Measurements from ENCODE around the gene COX4I2.
"Not testable (repeated sequence)": the region's sequence is repeated elsewhere in the genome, so short reads cannot be mapped to it uniquely, and the experiment has no call there.

The COX4I2 gene

DNA sequence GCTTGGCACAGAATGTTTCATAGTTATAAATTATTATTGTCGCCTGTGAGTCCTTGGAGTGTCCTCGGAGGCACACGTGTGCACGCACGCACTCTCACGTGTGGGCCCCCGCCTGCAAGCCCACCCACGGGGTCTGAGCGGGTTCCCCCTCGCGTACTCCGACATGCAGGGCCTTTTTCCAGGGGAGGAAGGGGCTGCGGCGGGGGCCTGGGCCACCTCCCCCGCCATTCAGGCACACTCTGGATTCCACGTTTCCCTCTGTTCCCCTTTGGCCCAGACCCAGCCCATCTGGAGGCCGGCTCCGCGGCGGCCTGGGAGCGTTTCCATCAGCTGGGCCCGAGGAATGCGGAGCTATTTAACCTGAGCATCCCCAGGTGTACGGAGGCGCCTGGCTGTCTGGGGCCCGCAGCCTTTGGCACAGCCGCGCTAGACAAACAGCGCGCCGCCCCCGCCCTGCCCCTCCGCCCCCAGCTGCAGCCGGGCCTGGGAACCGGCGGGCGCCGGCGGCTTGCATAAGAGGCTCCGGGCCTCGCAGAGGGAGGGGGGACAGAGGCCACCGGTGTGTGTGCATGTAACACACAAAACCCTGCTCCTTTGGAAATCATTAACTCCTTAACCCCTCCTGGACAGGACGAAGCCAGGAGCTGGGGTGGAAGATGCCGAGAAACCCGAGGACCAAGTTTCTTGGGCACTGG lies 29.3 kb upstream of the COX4I2 start:
- no peak for FAIRE-seq

- FAIRE-seq: not testable (repeated sequence)
These were observed 25.5 kb upstream of the COX4I2 start for GRCh38 chr20:31612271-31612640.

DNA sequence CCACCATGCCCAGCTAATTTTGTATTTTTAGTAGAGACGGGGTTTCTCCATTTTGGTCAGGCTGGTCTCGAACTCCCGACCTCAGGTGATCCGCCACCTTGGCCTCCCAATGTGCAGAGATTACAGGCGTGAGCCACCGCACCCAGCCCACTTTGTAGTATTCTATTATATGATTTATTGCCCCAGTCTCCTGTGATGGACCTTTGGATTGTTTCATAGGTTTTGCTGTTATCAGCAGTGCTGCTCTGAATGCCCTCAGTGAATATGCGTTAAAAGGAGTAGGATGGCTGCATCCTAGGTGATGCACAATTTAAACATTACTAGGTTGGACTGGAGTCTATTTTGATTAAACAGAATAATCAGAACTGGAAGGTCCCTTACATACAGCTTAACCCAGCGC lies 22.3 kb upstream of the COX4I2 start:
- FAIRE-seq: no peak

DNA sequence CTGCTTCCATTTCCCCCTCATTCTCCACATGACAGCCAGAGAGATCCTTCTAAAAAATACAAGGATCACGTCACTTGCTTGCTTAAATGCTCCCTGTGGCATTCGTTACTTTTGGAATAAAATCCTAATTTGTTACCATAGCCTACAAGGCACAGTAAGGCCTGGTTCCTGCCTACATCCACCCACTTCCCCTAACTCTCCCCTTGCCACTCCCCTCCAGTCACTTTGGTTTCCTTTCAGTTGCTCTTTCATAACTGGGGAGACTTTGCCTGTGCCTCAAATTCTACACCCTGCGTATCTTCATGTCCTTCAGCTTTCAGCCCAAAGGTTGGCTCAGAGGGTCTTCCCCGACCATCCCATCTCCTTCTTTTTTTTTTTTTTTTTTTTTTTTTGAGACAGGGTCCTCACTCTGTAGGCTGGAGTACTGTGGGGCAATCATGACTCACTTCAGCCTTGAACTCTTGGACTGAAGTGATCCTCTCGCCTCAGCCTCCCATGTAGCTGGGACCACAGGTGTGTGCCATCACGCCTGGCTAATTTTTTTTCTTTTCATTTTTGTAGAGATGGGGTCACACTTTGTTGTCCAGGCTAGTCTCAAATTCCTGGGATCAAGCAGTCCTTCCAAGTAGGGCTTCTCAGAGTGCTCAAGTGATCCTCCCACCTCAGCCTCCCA lies 20.1 kb upstream of the COX4I2 start:
- no peak for FAIRE-seq

DNA sequence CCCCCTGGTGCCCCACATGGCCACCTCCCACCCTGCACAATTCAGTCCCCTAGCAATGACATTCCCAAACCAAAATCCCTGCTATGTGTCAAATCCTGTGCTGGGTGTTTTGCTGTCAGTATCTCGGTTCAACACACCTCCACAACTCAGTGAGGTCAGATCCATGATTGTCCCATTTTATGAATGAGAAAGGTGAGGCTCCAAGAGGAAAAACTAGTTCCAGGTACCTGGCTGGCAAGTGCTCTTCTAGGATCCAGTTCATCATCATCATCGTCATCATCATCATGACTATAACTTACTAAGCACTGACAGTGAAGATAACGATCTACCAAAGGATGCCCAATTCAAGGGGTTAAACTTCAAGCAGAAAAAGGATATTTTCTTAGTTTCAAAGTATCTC lies 17.5 kb upstream of the COX4I2 start:
- no peak for FAIRE-seq

GRCh38 chr20:31623123-31623505 lies 14.6 kb upstream of the COX4I2 start:
- FAIRE-seq: not testable (repeated sequence)

DNA sequence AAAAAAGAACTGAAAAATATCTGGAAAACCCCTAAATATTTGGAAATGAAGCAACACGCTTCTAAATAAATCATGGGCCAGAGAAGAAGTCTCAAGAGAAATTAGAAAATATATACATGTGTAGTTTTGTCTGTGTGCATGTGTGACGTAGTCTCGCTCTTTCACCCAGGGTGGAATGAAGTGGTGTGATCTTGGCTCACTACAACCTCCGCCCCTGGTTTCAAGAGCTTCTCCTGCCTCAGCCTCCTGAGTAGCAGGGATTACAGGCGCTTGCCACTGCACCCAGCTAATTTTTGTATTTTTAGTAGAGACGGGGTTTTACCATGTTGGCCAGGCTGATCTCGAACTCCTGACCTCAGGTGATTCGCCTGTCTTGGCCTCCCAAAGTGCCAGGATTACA lies 11.2 kb upstream of the COX4I2 start:
- not testable (repeated sequence) for FAIRE-seq

GRCh38 chr20:31628057-31628456 lies 9.7 kb upstream of the COX4I2 start:
- not testable (repeated sequence) for FAIRE-seq

DNA sequence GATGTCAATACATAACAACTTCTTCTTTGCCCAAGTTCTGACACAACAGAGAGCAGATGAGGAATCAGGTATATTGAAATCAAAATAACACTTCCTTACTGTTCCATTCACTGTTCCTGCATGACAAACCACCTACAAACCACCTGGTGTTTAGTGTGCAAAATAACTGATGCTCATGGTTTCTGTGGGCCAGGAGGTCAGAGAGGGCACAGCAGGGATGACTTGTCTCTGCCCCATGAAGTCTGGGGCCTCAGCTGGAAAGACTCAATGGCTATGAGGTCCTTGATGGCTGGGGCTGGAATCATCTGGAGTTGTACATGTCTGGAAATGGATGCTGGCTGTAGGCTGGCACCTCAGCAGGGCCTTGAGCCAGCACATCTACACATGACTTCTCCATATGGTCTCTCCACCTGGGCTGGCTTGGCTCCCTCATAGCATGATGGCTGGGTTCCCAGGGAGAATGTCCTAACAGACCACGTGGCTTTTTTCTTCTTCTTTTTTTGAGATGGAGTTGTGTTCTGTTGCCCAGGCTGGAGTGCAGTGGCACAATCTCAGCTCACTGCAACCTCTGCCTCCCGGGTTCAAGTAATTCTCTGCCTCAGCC lies 7.4 kb upstream of the COX4I2 start:
- FAIRE-seq: no peak

DNA sequence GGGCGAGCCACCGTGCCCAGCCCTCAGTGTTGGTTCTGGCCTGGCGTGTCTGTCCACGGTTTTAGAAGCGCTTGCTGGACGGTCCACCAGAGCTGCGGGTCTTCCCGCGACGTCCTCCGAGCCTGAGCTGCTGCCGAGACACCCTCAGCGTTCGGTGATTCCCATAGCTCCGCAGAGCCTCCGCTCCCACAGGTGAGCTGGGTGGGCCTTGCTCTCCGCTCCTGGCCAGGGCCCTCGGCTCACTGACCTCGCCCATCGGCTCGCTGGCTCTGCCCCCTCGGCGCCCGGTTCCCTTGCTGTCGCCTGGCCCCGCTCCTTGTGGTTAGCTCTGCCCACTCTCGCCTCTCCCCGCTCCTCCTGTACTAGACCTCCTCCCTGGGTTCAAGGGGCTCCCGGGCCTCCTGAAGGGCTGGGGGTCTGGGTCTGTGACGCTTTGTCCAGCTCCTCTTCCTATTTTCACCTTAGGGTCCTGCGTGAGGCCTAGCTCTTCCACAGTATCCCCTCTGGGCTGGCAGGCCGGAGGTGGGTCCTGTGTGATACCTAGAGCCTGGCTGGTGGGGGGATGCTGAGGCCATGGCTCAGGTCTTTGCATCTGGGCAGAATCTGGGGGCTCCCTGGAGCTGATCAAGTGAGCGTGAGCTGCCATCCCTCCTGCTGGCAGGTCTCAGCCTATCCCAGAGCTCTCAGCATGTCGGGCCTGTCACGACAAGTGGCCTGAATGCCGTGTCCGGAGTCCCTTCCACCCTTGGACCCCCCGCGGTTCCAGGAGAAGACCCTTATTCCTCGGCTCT lies 5.0 kb upstream of the COX4I2 start:
- no peak for FAIRE-seq

DNA sequence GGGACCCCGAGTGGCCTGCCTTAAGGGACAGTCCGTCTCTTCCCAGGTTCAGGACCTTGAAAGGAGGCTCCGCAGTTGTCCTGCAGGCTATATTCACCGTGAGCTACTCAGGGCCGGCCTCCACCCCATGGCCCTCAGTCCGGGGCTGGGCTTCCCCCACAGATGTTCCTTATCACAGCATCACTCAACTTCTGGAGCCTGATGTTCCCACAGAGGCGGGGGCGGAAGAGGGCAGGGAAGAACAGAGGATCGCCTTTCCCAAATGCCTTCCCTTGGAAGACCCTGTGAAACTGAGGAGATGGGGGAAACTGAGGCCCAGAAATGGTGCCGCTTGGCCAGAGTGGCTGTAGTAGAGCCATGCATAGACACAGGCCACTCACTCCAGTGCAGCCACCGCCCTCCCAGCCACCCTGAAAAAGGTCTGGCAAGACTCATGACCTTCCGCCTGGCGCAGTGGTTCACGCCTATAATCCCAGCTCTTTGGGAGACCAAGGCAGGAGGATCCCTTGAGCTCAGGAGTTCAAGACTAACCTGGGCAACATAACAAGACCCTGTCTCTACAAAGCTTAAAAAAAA lies 4.3 kb upstream of the COX4I2 start:
- FAIRE-seq: no peak

GRCh38 chr20:31638317-31638716 lies 605 bp downstream of the COX4I2 start:
- no peak for FAIRE-seq

DNA sequence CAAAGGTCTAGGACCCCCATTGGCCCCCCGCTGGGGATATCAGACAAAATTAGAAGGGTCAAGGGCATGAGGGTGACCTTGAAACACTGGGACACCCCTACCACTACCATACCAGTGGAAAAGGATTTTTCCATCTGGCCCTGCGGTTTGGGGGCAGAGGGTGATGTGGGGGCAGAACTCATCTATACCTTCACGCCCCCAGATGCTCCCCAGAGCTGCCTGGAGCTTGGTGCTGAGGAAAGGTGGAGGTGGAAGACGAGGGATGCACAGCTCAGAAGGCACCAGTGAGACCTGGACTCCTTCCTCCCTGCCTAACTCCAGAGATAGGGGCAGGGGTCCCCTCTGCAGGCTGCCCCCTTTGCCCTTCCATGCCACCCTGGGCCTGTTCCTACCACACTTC lies 1.1 kb downstream of the COX4I2 start:
- FAIRE-seq: no peak

DNA sequence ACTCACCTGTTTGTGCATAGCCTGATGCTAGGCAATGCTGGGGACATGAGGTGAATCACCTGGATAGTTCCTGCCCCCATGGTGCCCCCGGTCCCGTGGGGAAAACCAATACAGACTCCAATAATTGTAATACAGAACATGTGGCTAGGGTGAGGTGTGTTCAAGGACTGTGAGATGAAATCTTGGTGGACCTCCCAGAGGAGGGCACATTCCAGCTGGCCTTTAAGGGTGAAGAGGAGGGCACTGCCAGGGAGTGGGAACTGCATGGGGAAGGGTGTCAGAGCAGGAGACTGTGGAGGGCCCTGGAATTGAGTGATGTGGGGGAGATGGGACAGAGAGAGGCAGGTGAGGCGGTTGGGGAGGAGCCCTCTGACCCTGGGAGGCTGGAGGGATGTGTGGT lies 2.5 kb downstream of the COX4I2 start:
- FAIRE-seq: no peak

DNA sequence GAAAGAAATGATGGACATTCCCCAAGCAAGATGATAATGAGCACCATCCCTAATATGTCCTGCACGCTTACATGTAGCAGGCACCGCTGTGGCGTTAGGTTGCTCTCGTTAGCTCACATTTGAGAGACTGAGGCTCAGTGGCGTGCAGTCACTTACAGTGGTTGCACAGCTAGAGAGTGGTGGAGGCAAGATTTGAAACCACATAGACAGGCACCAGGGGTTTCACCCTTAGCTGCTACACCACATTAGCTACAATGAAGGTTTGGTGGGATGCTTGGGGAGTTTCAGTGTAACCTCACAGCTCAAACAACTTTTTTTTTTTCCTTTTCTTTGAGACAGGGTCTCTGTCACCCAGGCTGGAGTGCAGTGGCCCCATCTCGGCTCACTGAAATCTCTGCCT lies 3.7 kb downstream of the COX4I2 start:
- no peak for FAIRE-seq

GRCh38 chr20:31642837-31643236 lies 5.1 kb downstream of the COX4I2 start:
- FAIRE-seq: no peak

DNA sequence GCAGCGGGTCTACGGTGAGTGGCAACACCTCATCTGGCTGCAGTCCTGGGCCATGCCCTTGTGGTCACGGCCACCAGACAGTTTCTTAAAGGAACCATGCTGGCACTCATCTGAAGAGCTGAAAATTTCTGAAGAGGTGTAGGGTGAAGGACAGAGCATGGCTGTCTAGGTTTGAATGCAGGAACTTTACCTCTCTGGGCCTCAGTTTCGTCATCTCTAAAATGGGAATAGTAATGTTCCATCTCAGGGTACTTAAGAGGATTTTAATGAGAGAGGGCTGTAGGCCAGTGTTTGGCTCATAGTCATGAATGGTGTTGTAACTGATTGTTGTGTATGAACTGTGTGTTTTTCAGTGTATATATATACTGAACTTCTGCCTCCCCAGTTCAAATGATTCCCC lies 5.8 kb downstream of the COX4I2 start:
- FAIRE-seq: no peak

DNA sequence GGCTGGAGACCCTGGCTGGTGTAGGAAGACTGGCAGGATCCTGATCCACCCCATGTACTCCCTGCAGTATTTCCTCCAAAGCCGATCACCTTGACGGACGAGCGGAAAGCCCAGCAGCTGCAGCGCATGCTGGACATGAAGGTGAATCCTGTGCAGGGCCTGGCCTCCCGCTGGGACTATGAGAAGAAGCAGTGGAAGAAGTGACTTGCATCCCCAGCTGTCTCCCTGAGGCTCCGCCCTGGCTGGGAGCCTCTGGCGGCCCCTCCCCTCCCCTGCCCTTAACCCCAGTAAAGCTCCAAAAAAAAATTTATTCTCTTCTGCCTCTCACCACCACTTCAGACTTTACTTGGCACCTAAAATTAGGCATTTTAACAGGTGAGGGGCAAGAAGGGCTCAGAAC lies 7.0 kb downstream of the COX4I2 start:
- no peak for FAIRE-seq

GRCh38 chr20:31648104-31648503 lies 10.4 kb downstream of the COX4I2 start:
- FAIRE-seq: not testable (repeated sequence)

GRCh38 chr20:31652917-31653396 lies 15.2 kb downstream of the COX4I2 start:
- FAIRE-seq: no peak

DNA sequence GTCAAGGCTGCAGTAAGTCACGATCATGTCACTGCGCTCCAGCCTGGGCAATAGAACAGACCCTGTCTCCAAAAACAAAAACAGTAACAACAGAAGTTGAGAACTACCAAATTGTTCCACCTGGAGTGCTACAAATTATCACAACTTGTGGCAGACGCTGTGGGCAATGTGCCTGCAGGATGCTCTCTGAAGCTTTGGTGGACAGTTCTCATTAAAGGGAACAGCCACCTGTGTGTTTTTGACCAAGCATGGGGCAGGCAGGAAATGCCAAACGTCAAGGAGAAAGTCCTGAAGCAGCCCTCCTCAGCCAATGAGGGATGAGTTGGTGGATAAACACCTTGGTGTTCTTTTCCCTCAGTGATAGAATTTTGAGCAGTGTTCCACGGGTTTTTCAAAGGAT lies 15.8 kb downstream of the COX4I2 start:
- no peak for FAIRE-seq

DNA sequence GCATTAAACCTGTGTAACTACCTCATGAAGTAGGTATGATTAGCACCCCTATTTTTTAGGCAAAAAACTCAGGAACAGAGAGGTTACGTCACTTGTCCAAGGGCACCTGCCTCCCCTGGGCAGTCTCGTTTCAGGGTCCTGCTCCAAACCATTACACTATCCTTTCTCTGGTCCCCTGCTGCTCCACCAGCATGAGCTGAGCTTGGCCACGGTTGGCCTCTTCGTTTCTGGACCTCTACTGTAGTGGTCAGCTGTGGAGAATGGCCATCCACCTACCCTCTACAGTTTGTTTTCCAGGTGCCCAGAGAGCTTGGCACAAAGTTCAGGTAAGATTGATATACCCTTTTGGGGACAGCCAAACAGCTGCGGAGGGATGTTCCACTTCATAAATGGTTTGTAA lies 16.8 kb downstream of the COX4I2 start:
- no peak for FAIRE-seq
